ENCODE results near the gene SGSM2.
"Not testable (repeated sequence)": the region's sequence is repeated elsewhere in the genome, so short reads cannot be mapped to it uniquely, and the experiment has no call there.

The SGSM2 gene, protein sequence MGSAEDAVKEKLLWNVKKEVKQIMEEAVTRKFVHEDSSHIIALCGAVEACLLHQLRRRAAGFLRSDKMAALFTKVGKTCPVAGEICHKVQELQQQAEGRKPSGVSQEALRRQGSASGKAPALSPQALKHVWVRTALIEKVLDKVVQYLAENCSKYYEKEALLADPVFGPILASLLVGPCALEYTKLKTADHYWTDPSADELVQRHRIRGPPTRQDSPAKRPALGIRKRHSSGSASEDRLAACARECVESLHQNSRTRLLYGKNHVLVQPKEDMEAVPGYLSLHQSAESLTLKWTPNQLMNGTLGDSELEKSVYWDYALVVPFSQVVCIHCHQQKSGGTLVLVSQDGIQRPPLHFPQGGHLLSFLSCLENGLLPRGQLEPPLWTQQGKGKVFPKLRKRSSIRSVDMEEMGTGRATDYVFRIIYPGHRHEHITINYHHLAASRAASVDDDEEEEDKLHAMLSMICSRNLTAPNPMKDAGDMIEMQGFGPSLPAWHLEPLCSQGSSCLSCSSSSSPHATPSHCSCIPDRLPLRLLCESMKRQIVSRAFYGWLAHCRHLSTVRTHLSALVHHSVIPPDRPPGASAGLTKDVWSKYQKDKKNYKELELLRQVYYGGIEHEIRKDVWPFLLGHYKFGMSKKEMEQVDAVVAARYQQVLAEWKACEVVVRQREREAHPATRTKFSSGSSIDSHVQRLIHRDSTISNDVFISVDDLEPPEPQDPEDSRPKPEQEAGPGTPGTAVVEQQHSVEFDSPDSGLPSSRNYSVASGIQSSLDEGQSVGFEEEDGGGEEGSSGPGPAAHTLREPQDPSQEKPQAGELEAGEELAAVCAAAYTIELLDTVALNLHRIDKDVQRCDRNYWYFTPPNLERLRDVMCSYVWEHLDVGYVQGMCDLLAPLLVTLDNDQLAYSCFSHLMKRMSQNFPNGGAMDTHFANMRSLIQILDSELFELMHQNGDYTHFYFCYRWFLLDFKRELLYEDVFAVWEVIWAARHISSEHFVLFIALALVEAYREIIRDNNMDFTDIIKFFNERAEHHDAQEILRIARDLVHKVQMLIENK

DNA sequence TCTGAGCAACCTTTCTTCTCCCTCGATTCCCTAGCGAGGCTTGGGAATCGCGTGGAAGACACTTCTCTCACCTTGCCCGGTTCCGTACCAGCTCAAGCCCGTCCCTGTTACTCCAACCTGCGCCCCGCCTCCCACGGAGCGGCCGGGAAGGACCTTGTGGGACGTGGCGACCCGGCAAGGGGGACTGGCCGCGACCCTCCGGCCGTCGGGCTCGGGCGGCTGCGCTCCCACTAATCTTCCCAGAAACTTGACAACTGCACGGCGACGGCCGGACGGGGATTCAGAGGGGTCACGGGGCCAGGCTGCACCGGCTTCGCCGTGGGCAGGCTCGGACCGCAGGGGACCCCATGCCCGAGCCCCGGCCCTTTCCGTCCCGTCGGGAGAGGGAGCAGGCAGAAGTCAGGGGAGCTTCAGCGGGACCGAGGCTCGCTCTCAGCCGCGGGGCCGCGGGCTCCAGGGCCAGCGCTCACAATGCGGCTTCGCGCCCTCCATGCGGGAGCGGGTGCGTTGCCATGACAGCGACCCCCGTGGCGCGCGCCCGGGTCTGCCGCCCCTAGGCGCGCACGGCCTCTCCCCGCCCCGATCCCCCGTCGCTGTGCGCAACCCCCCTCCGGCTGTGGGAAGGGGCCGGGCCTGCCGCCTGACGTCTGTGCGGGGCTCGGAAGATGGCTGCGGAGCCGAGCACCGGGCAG, at the start of gene SGSM2:
SGSM2 (plus strand) TSS at position 650 of the 692 bp plus-strand sequence. CDS start 188 bp downstream, outside the sequence.
- DNase-seq (ENCODE audit: low spot score), result peak; percentile 75

DNA sequence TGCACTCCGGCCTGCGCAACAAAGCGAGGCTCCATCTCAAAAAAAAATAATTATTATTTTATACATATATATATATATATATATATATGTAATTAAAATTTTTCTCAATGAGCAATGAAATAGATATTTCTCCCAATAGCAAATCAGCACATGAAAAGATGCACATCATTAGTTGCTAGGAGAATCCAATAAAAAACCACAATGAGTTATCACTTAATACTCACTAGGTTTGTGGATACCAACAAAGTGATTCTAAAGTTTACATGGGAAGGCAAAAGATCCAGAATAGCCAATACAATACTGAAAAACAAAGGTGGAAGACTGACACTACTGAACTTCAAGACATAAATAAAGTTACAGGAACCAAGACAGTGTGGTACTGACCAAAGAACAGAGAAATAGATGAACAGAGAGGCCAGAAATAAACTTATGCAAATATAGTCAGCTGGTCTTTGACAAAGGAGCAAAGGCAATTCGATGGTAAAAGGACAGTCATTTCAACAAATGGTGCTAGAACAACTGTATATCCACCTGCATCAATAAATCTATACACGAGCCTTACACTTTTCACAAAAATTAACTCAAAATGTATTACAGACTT, 47.3 kb upstream of the SGSM2 start:
- no peak for DNase-seq (ENCODE audit: low spot score)

DNA sequence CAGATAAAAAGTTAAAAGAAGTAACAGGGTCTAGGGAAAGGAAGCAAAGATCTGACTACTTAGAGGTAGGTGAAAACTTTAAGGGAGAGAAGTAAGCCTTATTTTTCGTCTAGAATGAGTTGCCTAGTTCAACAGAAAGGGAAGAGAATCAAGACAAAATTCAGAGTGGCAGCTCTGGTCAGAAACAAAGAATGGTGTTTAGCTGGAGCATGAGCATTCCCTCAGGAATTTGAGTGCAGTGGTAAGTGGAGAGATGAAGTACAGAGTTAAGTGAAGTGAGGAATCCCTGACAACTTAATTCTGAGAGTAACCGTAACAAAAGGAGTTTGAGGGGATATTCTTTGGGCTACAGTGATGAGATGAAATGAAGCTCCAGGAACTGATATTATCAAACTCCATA, 45.2 kb upstream of the SGSM2 start:
- DNase-seq (ENCODE audit: low spot score), result no peak

DNA sequence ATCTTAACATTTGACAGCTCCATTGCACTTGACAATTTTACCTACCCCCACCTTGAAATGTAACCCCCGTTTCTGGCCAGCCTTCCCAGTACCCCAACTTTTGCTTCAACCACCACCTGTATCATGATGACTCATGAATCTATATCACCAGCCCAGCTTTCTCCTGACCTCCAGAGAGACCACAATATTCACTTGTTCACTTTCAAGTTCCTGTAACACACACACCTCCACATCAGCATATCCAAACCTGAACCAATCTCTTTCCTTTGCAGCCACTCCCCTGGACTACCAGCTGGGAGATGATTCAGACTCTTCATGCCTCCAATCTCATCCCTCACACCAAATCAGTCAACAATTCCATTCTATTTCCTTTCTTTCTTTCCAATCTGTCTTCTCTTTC, 41.7 kb upstream of the SGSM2 start:
- DNase-seq (ENCODE audit: low spot score), result no peak

DNA sequence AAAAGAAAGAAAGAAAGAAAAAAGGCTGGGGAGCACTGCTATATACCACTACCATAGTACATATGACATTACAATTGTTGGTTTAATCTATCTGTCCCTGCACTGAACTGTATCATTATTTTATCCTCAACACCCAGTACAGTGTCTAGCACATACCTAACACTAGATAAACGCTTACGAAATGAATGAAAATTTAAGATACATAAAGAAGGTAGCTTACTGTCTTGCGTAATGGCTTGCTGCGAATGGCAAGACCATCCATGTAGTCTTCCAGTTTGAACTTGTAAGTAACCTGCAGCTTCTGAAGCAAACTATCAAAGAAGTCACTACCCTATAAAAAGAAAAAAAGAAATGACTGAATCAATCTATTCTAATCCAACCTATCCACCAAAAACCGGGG, 40.3 kb upstream of the SGSM2 start:
- no peak for DNase-seq (ENCODE audit: low spot score)

DNA sequence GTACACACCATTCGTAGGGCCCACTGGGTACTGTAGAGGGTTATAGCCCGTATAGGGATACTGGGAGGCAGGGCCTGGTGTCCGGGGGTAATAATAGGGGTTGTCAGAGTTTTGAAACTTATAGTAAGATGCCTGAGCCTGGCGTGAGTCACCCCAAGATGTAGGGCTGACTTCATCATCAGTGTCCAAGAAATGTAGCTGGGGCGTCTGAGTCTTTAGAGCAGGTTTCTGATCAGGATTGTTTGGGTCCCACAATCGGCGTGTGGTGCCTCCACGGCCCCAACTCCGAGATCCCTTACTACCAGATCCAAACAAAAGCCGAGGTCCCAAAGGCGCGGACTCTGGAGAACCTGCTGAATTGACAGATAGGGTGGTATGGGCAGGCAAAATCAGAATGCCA, 38.2 kb upstream of the SGSM2 start:
- no peak for DNase-seq (ENCODE audit: low spot score)

DNA sequence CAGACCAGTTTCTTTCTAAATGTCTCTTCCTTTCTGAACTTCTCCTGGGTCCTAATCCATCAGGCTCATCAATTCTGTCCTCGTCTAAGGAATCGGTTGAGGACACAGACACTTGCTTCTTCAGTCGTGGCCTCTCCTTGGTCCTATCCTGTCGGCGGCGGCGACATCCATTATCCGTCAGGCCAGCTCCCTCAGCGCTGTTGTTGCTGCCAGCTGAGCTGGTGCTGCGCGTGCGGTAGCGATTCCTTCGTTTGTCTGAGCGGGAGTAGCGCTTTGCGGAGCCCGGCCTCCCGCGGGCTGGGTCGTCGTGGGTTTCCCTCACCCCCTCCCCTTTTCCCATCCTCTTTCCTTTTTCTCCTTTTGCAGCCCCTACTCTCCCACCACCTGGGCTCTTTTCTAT, 37.5 kb upstream of the SGSM2 start:
- no peak for DNase-seq (ENCODE audit: low spot score)

DNA sequence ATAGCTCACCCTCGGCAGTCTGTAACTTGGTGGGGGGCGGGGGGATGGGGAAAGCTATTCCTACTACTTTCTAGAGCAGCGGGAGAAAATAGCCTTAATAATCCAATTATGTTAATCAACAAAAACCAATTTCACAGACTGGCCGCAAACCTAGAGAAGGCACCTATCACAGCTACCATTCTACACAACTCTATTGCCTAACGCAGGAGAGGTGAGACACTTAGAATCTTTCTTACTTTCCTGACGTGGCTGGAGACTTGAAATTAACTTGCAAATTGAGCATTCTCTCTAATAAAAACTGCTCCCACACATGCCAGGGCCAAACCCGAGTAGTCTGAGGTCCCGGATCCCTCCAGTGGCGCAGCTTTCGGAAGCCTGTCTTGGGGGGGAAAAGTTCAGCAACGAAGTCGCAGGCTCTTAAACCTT, 34.5 kb upstream of the SGSM2 start:
- no peak for DNase-seq (ENCODE audit: low spot score)

DNA sequence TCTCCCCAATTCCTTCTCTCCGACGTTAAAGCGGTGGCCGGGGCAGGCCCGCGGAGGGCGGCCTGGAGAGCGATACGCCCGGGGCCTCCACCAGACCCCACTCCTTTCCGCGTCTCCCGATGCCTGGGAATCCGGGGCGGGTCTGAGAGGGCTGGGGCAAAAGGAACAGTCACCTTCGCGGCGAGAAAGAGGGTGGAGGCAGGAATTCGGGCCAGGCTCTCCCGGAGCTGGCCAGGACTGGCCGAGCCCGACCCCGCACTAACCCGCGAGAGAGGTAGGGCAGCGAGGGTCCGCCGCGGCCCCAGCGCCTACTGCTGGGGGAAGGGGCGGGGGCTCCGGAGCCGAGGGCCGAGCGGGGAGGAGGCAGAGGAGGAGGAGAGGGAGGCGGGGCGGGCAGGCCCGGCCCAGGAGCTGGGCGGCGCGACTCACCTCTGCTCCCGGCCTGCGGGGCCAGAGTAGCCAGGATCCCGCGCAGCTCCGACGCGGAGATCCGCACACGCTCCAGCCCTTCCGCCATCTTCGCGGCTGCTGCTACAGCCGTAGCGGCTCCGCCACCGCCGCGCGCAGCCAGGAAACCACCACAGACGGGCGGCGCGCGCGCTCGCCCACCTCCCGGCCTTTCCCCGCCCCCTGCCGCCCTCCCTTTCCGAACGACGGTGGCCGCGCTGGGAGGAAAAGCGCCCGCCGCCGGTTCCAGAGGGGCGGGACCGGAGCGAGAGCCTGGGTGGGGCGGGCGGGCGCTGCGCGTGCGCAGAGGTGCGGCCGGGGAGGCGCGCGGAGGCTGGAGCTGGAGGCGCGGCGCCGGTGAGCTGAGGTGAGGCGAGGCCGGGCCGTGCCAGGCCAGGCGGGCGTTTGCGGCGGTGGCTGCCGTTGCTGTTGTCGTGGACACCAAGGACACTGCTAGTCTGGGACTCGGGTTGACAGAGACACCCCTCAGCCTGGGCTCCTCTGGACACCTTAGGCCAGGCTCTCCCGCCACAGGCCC, 33.8 kb upstream of the SGSM2 start, which contains the start of the genes SMG6 and SRR:
SMG6 (minus strand) TSS at position 582 of the 985 bp plus-strand sequence; CDS start at position 517, 65 bp downstream.
SRR (plus strand) TSS at position 747 of the 985 bp plus-strand sequence. CDS start 11,611 bp downstream, outside the sequence.
- DNase-seq (ENCODE audit: low spot score), result peak; percentile 86

DNA sequence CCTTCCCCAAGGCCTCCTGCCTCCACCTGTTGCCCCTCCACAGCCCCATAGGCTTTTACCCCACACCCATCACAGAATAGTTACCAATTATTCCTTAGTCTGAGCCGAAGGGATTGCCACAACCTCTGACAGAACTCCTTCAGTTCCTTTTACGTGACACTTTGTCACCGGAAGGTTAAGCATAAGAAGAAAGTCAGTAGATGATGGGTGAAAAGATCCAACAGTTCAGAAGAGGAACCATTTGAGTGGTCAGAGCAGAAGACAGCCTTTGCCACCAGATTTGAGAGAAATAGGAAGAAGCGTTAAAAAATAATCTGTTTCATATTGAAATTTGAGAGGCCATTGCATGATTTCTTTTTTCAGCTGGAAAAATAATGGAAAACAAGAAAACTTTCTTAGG, 32.4 kb upstream of the SGSM2 start:
- no peak for DNase-seq (ENCODE audit: low spot score)

DNA sequence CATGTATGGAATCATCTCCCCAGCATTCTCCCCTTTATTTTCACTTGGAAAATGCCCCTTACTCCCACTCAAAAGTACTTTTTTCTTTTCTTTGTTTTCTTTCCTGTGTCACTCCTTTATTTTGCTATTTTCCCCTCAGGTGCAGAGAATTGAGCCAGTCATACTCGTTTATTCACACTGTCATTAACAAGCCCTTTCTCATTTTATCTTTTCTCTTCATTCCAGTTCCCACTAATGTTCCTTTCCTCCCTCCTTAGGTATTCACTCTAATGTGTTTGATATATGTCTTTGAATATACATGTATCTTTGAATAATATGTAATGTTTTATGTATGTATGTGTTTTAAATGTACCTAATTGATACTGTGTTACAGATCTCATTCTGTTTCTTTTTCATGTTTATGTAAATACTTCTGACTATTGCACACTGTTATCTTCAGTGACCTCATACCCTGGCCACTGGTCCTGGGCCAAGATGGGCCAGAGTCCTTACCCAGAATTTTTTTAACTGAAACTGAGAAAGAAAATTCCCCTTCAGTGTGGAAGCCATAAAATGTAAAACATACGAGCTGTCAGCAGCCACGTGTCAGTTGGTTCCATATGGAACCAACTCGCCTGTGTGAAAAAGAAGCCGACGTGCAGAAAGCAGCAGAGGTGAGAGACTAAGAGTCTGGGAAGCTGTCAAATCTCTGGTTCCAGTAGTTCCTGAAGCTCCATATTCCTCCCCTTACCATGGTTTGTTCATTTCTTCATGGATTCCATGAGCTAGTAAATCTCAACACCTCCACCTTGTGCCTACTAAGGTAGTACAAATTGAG, 27.8 kb upstream of the SGSM2 start:
- no peak for DNase-seq (ENCODE audit: low spot score)

DNA sequence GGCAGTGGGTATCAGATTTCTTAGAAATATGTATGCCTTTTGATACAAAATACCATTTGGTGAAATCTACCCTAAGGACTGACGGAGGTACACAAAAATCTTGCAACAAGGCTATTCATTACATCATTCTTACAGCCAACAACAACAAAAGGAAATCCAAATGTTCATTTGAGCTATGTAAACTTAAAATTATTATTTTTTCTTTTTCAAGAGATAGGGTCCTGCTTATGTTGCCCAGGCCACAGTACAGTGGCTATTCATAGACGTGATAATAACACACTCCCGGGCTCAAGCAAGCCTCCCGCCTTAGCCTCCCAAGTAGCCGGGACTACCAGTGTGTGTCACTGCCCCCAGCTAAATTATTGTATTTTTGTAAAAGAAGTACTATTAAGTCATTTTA, 24.6 kb upstream of the SGSM2 start:
- DNase-seq (ENCODE audit: low spot score), result no peak

DNA sequence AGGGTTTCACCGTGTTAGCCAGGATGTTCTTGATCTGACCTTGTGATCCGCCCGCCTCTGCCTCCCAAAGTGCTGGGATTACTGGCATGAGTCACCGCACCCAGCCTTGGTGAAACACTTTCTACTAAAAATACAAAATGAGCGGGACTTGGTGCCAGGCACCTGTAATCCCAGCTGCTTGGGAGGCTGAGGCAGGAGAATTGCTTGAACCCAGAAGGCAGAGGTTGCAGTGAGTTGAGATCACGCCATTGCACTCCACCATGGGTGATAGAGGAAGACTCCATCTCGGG, 20.4 kb upstream of the SGSM2 start:
- DNase-seq (ENCODE audit: low spot score), result not testable (repeated sequence)

DNA sequence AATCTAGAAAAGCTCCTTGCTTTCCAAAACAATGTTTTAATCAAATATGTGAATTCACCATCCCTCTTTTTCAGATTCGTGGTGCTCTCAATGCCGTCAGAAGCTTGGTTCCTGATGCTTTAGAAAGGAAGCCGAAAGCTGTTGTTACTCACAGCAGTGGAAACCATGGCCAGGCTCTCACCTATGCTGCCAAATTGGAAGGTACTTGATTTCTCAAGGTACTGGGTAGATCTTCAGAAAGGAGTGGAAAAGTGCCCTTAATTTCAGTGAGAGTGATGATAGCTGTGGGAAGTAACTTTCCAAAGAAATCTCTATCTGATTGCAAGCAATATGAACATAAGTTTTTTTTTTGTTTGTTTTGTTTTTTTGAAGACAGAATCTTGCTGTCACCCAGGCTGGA, 19.5 kb upstream of the SGSM2 start:
- no peak for DNase-seq (ENCODE audit: low spot score)

DNA sequence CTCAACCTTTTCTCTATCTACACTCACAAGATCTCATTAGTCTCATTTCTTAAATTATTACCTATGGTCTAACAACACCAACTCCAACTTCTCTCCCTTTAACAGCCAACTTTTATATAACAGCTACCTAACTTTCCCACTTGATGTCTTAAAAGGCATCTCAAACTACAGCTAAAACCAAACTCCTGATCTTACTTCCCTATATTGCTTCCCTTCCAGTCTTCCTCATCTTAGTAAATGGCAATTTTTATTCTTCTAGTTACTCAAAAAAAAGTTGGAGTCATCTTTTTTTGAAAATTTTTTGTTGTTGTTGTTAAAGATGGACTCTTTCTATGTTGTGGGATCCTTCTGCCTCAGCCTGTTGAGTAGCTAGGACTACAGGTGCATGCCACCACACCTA, 18.2 kb upstream of the SGSM2 start:
- DNase-seq (ENCODE audit: low spot score), result no peak

DNA sequence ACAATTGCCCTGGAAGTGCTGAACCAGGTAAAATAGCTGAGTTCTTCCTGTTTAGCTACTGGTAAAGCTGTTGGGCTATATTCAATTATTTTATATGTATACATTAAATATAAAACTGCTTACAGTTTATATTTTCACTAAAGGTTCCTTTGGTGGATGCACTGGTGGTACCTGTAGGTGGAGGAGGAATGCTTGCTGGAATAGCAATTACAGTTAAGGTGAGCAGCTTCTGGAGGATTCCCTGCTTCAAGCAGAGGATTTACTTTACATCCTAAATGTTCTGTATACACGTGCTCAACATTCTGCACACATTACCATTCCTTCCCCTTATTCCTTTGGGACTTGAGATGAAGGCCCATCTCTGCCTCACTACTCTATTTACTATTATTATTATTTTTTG, 15.9 kb upstream of the SGSM2 start:
- DNase-seq (ENCODE audit: low spot score), result no peak

DNA sequence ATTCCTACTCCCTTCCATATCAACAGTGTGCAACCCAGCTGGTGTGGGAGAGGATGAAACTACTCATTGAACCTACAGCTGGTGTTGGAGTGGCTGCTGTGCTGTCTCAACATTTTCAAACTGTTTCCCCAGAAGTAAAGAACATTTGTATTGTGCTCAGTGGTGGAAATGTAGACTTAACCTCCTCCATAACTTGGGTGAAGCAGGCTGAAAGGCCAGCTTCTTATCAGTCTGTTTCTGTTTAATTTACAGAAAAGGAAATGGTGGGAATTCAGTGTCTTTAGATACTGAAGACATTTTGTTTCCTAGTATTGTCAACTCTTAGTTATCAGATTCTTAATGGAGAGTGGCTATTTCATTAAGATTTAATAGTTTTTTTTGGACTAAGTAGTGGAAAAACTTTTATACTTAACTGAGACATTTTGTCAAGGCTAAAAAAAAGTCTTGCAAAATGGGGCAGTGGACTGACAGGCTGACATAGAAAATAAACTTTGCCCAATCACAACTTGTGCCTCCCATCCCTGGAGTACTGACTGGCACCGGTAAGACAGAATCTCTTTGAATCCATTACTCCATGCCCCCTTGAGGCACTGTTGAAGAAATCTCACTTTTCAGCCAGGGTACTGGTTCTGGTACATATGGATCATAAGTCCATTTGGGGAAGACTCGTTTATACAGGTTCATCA, 13.5 kb upstream of the SGSM2 start:
- DNase-seq (ENCODE audit: low spot score), result no peak

DNA sequence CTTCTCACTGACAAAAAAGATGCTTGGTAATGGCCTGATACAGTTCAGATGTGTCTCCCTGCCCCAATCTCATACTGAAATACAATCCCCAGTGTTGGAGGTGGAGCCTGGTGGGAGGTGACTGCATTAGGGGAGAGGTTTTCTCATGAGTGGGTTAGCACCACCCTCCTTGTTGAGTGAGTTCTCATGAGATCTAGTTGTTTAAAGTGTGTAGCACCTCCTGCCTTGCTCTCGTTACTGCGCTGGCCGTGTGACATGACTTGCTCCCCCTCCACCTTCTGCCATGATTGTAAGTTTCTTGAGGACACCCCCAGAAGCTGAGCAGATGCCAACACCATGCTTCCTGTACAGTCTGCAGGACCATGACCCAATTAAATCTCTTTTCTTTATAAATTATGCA, 6.0 kb upstream of the SGSM2 start:
- DNase-seq (ENCODE audit: low spot score), result no peak

DNA sequence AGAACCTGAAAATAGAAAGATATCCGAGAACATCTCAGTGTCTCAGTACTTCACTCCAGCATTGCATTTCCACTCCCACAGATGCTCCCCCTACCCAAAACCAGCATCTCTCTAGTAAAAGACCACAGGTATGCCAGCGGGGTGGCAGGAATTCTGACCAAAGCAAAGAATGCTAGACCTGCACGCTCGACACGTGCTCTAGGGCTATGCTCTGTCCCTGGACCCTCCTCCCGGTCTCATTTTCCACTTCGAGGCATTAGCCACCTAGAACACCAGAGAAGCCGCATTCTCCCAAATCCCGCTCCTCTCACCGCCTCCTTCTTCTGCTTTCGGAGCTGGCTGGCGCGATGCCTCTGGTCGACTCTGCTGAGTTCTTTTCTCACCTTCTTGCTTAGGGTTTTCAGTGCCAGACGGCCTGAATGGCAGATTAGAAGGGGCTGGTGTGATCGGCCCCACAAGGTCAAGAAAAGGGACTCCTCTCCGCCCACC, 1.5 kb upstream of the SGSM2 start:
- no peak for DNase-seq (ENCODE audit: low spot score)

Data from Ammon's horn (tissue), 1 donor.